ENCODE results near the gene ATAD3B.
"Not testable (repeated sequence)": the region's sequence is repeated elsewhere in the genome, so short reads cannot be mapped to it uniquely, and the experiment has no call there.

ATAD3B gene

GRCh38 chr1:1480488-1480867, 8.9 kb downstream of the ATAD3B start:
- not testable (repeated sequence) for FAIRE-seq

- not testable (repeated sequence) for FAIRE-seq
These were observed 10.2 kb downstream of the ATAD3B start for GRCh38 chr1:1481811-1482210.

- no peak for FAIRE-seq
These were observed 11.3 kb downstream of the ATAD3B start for GRCh38 chr1:1482856-1483255.

- FAIRE-seq, result no peak
These were observed 12.1 kb downstream of the ATAD3B start for GRCh38 chr1:1483714-1484113.

- not testable (repeated sequence) for FAIRE-seq
These were observed 13.6 kb downstream of the ATAD3B start for GRCh38 chr1:1484976-1485750.

GRCh38 chr1:1485755-1486317, 14.3 kb downstream of the ATAD3B start:
- FAIRE-seq, result not testable (repeated sequence)

- FAIRE-seq, result no peak
These were observed 16.1 kb downstream of the ATAD3B start for GRCh38 chr1:1487701-1488100.

GRCh38 chr1:1489231-1489630, 17.7 kb downstream of the ATAD3B start:
- no peak for FAIRE-seq

- FAIRE-seq, result no peak
These were observed 18.3 kb downstream of the ATAD3B start for GRCh38 chr1:1489861-1490260.

GRCh38 chr1:1490633-1491230, 19.2 kb downstream of the ATAD3B start:
- no peak for FAIRE-seq

GRCh38 chr1:1491601-1492000, 20.0 kb downstream of the ATAD3B start:
- FAIRE-seq, result no peak

GRCh38 chr1:1494311-1494710, 22.7 kb downstream of the ATAD3B start:
- FAIRE-seq, result not testable (repeated sequence)

GRCh38 chr1:1495461-1495975, 24.0 kb downstream of the ATAD3B start:
- FAIRE-seq, result not testable (repeated sequence)

GRCh38 chr1:1504777-1505365, 33.3 kb downstream of the ATAD3B start:
- FAIRE-seq, result not testable (repeated sequence)

GRCh38 chr1:1505366-1505798, 33.8 kb downstream of the ATAD3B start:
- FAIRE-seq, result not testable (repeated sequence)

- FAIRE-seq, result not testable (repeated sequence)
These were observed 34.2 kb downstream of the ATAD3B start for GRCh38 chr1:1505801-1506200.

GRCh38 chr1:1507305-1507704, 35.7 kb downstream of the ATAD3B start:
- FAIRE-seq, result no peak

- not testable (repeated sequence) for FAIRE-seq
These were observed 37.4 kb downstream of the ATAD3B start for GRCh38 chr1:1508775-1509464.

GRCh38 chr1:1509465-1509850, 37.9 kb downstream of the ATAD3B start:
- FAIRE-seq, result not testable (repeated sequence)

- no peak for FAIRE-seq
These were observed 39.5 kb downstream of the ATAD3B start for GRCh38 chr1:1510912-1511532.

- FAIRE-seq, result no peak
These were observed 40.1 kb downstream of the ATAD3B start, which contains the start of gene ATAD3A for GRCh38 chr1:1511533-1512285. ATAD3A (plus strand) TSS chr1:1512162; CDS start chr1:1512269, 107 bp downstream.
